Activated CD4-positive, CD25-positive, alpha-beta regulatory T cell treated with anti-CD3 and anti-CD28 coated beads, Interleukin-2, amount 50 U/mL, for 16 hours (primary cell): Measurements from ENCODE around the gene PXT1.
"Not testable (repeated sequence)": the region's sequence is repeated elsewhere in the genome, so short reads cannot be mapped to it uniquely, and the experiment has no call there.

Experiments
- DNase-seq: peaks from one replicate; pipeline ENCODE4 v3.0.0-alpha.2; 2020; ENCODE audit warnings: low read depth, low spot score

Gene PXT1

GRCh38 chr6:36442671-36443470, at the start of gene PXT1, which contains the start of gene KCTD20:
TSS of gene PXT1 (minus strand) at chr6:36442854. CDS start at chr6:36426082, 16,772 bp downstream.
TSS of gene KCTD20 (plus strand) at chr6:36443000. CDS start at chr6:36470098, 27,098 bp downstream.
- DNase-seq, result peak; percentile 70

DNA sequence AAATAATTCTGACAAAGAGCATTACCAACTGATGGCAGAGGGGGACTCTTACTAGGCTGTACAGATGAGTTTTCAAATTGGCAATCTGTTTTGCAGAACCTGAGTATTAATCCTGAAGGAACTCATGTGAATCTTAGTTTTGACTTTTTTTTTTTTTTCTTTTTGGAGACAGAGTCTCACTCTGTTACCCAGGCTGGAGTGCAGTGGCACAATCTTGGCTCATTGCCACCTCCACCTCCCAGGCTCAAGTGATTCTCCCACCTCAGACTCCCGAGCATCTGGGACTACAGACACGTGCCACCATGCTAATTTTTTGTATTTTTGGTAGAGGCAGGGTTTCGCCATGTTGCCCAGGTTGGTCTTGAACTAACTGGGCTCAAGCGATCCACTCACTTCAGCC, 49.4 kb upstream of the PXT1 start:
- no peak for DNase-seq

GRCh38 chr6:36491378-36491965, 48.8 kb upstream of the PXT1 start:
- no peak for DNase-seq

GRCh38 chr6:36489426-36489825, 46.8 kb upstream of the PXT1 start:
- no peak for DNase-seq

- DNase-seq, result no peak
Measured at GRCh38 chr6:36488221-36488620, 45.6 kb upstream of the PXT1 start.

DNA sequence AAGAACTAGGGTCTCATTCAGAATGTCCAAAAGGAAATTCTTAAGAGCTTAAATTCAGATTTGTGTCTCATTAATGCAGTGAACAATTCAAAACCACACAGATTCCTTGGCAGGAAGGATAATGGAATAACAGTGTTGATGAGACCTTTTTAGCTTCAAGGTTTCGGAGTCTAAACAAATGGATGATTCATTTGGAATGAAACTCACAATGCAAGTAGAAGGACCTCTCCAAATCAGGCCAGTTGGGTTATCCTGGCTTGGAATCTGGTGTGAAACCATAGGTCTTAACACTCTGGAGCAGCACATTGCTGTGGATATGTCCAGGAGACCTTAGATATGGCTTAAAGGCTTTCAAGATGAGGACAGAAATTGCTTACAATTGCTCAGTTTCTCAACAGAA, 45.0 kb upstream of the PXT1 start:
- DNase-seq, result no peak

GRCh38 chr6:36484736-36485135, 42.1 kb upstream of the PXT1 start:
- no peak for DNase-seq

GRCh38 chr6:36483326-36483725, 40.7 kb upstream of the PXT1 start:
- not testable (repeated sequence) for DNase-seq

GRCh38 chr6:36479256-36479655, 36.6 kb upstream of the PXT1 start:
- DNase-seq, result no peak

DNA sequence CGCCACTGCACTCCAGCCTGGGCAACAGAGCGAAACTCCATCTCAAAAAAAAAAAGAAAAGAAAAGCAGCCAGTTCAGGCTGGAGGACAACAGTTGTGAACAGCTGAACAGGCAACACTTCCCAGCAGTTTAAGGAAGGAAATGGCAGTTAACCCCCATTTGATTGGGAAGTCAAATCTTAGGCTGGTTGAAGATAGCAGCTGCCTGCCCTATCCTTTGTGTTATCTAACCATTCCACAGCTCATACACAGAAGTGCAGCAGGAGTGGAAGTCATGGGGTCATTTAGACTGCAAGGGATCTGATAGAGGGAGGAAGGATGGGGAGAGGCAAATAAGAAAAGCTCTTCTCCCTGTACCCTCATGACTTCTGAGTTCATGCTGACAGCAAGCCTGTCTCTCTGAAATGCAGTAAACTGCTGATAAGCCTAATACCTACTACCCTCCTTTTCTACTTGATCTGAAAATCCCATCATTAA, 35.4 kb upstream of the PXT1 start:
- DNase-seq, result no peak

GRCh38 chr6:36469946-36470345, 27.3 kb upstream of the PXT1 start:
- DNase-seq, result no peak

- no peak for DNase-seq
Measured at GRCh38 chr6:36469148-36469661, 26.6 kb upstream of the PXT1 start.

- no peak for DNase-seq
Measured at GRCh38 chr6:36467625-36468024, 25.0 kb upstream of the PXT1 start.

DNA sequence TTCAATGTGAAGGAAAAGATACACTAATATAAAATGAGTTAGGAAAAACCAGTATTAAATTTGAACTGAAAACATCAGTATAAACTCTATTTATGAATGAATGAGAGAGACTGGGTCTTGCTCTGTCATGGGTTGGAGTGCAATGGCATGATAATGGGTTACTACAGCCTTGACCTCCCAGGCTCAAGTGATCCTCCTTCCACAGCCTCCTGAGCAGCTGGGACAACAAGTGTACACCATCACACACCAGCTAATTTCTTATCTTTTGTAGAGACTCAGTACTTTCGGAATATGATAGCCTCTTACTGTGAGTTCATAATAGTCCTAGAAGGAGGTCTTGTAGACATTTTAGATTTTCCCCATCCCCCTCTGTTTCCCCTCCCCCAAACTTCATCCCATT, 21.6 kb upstream of the PXT1 start:
- no peak for DNase-seq

DNA sequence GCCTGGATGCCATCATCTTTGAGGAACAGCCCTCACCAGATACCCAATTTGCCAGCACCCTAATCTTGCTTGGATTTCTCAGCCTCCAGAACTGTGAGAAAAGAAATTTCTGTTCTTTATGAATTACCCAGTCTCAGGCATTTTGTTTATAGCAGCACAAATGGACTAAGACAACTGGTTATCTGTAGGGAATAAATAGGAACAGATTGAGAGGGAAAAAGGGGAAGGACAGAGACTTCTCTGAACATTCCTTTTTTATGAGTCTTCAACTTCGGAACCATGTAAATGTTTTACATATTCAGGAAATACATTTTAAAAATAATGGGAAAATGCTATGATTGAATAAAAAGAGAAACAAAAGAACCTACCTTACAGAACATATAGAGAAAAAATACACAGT, 21.0 kb upstream of the PXT1 start:
- no peak for DNase-seq

- DNase-seq, result no peak
Measured at GRCh38 chr6:36461646-36462045, 19.0 kb upstream of the PXT1 start.

DNA sequence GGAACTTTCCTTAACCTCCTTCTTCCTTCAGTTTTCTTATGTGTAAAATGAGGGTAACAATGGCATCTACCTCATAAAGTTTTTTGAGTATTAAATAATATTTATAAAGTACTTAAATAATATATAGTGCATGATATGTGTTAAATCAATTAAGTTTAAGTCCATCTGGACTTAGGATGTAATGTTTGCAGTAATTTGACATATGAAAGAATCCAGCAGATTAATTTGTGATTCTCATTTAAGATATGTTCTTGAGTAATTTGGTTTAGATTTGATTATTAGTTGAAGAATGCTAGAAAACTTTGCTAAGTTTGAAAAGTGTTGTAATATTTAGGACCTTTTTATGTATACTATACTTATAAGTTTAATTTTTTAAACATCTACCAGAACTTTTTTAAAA, 18.3 kb upstream of the PXT1 start:
- no peak for DNase-seq

DNA sequence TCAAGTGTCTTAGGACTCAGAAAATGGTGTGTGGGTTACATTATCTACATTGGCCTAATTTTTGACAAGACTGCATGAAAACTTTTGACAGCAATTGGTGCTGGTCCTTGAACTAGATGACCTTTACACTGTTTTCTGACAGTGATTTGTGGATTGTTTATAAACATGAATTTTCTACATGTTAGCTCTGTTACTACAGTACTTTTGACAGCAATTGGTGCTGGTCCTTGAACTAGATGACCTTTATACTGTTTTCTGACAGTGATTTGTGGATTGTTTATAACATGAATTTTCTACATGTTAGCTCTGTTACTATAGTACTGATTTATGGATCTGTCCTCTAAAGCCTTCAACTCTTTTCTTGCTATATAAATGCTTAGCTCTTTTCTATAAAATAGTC, 16.8 kb upstream of the PXT1 start:
- DNase-seq, result no peak

DNA sequence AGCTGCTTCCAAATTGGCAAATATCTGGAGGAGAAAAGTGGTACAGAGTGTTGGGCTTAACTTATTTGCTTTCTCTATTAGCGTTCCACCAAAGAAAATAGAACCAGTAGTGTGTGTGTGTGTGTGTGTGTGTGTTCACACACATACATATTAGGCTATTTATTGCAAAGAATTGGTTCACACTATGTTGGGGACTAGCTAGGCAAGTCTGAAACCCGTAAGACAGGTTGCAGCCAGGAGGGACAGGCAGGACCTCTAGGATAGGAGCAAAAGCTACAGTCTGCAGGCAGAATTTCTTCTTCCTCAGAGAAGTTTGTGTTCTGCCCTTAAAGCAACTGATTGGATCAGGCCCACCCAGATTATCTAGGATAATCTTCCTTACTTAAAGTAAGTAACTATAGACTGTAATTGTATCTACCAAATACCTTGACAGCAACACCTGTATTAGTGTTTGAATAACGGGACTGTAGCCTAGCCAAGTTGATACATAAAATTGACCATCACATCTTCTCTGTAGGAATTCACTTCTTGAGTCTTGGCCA, 12.9 kb upstream of the PXT1 start:
- DNase-seq, result no peak

- not testable (repeated sequence) for DNase-seq
Measured at GRCh38 chr6:36452897-36453296, 10.2 kb upstream of the PXT1 start.

GRCh38 chr6:36449173-36449572, 6.5 kb upstream of the PXT1 start:
- not testable (repeated sequence) for DNase-seq

DNA sequence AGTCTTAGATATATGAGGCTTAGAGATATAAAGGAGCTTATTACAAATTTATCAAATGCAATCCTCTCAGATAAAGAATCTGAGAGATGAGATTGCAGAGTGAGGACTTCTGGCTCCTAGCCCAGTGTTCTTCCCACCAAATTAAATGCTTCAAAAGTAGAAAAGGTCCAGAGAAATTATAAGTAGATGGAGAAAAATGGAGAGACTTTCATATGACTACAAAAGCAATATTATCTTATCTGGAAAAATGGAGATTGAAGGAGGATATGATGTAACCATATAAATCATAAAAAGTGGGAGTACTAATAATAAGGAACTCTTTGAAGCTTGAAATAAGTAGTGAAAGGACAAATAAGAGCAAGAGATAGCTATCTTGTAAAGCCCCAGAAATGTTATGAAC, 3.0 kb upstream of the PXT1 start:
- no peak for DNase-seq

DNA sequence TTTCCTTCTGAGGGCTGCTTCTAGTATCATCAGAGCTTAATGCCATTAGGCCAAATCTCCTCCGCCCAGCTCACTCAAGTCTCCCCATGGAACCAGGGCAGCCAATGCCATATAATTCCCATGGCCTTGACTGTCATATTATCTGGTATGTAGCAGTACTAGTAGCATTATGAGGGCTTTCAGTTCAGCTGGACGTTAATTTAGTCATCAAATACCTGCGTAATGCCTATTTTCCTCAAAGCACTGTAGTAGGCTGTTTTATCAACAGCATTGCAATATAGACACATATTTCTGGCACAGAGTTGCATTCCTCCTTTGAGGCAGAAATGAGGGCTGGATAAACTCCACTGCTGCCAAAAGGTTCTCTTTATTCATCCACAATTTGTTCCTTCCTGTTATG, 1.8 kb upstream of the PXT1 start:
- DNase-seq, result no peak
